HG03196 (cell line): ENCODE measurements around the gene ACSF3.

Source experiments
- ATAC-seq: cut with Tn5 transposase; IDR thresholded peaks from one replicate; pipeline ENCODE4 v1.9.1; 2021; ENCODE audit not compliant: unreplicated experiment

The ACSF3 gene

GRCh38 chr16:89197633-89198416, 104.2 kb downstream of the ACSF3 start:
- ATAC-seq: no peak

- ATAC-seq: no peak
These were observed 105.0 kb downstream of the ACSF3 start for GRCh38 chr16:89198417-89199240.

GRCh38 chr16:89199241-89200123, 105.8 kb downstream of the ACSF3 start:
- ATAC-seq: no peak

DNA sequence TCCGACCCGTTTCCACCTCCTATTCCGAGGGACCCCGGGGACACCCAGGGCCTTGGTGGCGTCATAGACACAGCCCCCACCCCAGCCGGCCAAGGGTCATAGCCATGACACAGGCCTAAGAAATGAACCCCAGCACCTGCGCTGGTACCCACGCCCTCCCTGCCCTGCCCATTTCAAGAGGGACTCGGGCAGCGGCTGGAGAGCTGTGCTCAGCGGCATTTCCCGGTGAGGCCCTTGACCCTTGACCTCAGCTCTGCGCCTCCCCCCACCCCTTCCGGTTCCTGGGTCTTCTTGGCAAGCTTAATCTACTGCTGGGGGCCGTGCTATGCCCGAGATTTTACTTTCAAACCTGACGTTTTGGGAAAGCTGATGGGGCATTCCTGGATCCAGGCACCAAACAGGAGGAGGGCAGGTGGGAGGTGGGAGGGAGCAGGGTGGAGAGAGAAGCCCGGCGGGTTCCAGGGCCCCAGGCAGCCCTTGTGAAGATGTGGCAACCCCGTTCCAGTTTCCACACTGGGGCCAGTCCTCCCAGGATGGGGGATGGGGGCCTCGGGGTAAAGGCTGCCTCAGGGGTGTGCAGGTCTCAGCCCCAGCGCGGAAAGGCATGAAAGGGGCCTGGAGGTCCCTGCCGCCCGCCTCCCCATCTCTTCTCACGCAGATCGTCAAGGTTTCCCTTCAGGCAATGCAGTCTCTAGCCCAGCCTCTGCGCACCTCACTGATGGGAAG, 106.6 kb downstream of the ACSF3 start, which contains the start of gene SLC22A31:
Gene SLC22A31, minus strand, starts transcription at position 414 of the 726 bp plus-strand sequence. Its CDS starts 36 bp downstream, at position 378.
- ATAC-seq: no peak

- no peak for ATAC-seq
These were observed 107.3 kb downstream of the ACSF3 start for GRCh38 chr16:89200850-89201411.

GRCh38 chr16:89201439-89202377, 108.1 kb downstream of the ACSF3 start:
- ATAC-seq: no peak

- no peak for ATAC-seq
These were observed 109.0 kb downstream of the ACSF3 start for GRCh38 chr16:89202422-89203215.
